Measurements from ENCODE around the gene CCDC57. TPM values are rescaled to one million over a fixed set of nuclear protein-coding genes. Genes with fewer than 3 reads are reported as not detected.

The CCDC57 gene
- total RNA-seq, 2 experiments from 2014 or later, result 49.8 to 54.9 TPM

- Mint-ChIP-seq H3K27ac (no peak overlapping the region), H3K9me3 (no peaks in the 10 kb centered on the region), H3K4me1 (peaks cover 3% of the 10 kb centered on the region), H3K4me3 (no peak overlapping the region), H3K27me3 (no peaks in the 10 kb centered on the region), H3K36me3 (ENCODE audit: low read depth) (peaks cover 10% of the 10 kb centered on the region)
- CTCF ChIA-PET, result no interaction called here
- POLR2A ChIA-PET, result no interaction called here
- DNase-seq, result no peak
Observed at GRCh38 chr17:82164853-82165252, 47.8 kb downstream of the CCDC57 start.

GRCh38 chr17:82161216-82161615 is 51.4 kb downstream of the CCDC57 start:
- H3K9me3 Mint-ChIP-seq, result no peaks in the 10 kb centered on the region
- H3K4me3 Mint-ChIP-seq, result no peak overlapping the region
- ChIA-PET CTCF (interaction anchor here (1.0 to 1.4 kb wide), 2 partner anchors 131 to 206 kb away, joined by 3 to 4 read pairs; no protein-coding TSS in a partner anchor), POLR2A (no interaction called here)
- DNase-seq, result no peak
- no peak overlapping the region for H3K27ac Mint-ChIP-seq
- no peaks in the 10 kb centered on the region for H3K27me3 Mint-ChIP-seq
- H3K36me3 Mint-ChIP-seq (ENCODE audit: low read depth), result peaks cover 5% of the 10 kb centered on the region
- no peaks in the 10 kb centered on the region for H3K4me1 Mint-ChIP-seq

GRCh38 chr17:82160075-82160474 is 52.6 kb downstream of the CCDC57 start:
- POLR2A ChIA-PET, result no interaction called here
- H3K9me3 Mint-ChIP-seq, result no peaks in the 10 kb centered on the region

GRCh38 chr17:82158825-82159224 is 53.8 kb downstream of the CCDC57 start:
- Mint-ChIP-seq H3K36me3 (ENCODE audit: low read depth) (peaks cover 5% of the 10 kb centered on the region), H3K27ac (no peak overlapping the region), H3K4me3 (no peak overlapping the region), H3K9me3 (no peaks in the 10 kb centered on the region), H3K4me1 (peaks cover under 1% of the 10 kb centered on the region), H3K27me3 (no peaks in the 10 kb centered on the region)
- CTCF ChIA-PET, result no interaction called here
- DNase-seq, result no peak
- POLR2A ChIA-PET, result no interaction called here

More at GRCh38 chr17:82160075-82160474, 52.6 kb downstream of the CCDC57 start:
- CTCF ChIA-PET, result no interaction called here
- H3K4me3 Mint-ChIP-seq, result no peak overlapping the region
- H3K27ac Mint-ChIP-seq, result no peak overlapping the region
- DNase-seq, result no peak
- peaks cover 5% of the 10 kb centered on the region for H3K36me3 Mint-ChIP-seq (ENCODE audit: low read depth)
- no peaks in the 10 kb centered on the region for H3K27me3 Mint-ChIP-seq
- H3K4me1 Mint-ChIP-seq, result no peaks in the 10 kb centered on the region

- no peaks in the 10 kb centered on the region for H3K9me3 Mint-ChIP-seq
- H3K4me3 Mint-ChIP-seq, result no peak overlapping the region
- ChIA-PET POLR2A (no interaction called here), CTCF (interaction anchor here (0.6 to 1.1 kb wide), 2 partner anchors 25 to 120 kb away, joined by 3 read pairs; partner anchors contain the start of gene DCXR)
- H3K36me3 Mint-ChIP-seq (ENCODE audit: low read depth), result no peaks in the 10 kb centered on the region
- no peak for DNase-seq
- no peaks in the 10 kb centered on the region for H3K27me3 Mint-ChIP-seq
- peaks cover 4% of the 10 kb centered on the region for H3K4me1 Mint-ChIP-seq
- H3K27ac Mint-ChIP-seq, result no peak overlapping the region
Observed at GRCh38 chr17:82157046-82158035, 55.3 kb downstream of the CCDC57 start.

GRCh38 chr17:82156284-82156925 is 56.2 kb downstream of the CCDC57 start:
- H3K4me1 Mint-ChIP-seq, result peaks cover 4% of the 10 kb centered on the region
- H3K27ac Mint-ChIP-seq, result no peak overlapping the region
- no peaks in the 10 kb centered on the region for H3K36me3 Mint-ChIP-seq (ENCODE audit: low read depth)
- no peaks in the 10 kb centered on the region for H3K9me3 Mint-ChIP-seq
- H3K27me3 Mint-ChIP-seq, result no peaks in the 10 kb centered on the region
- CTCF ChIA-PET, result interaction anchor here (0.6 to 3.1 kb wide), 4 partner anchors 24 to 127 kb away, joined by 3 to 15 read pairs (median 4); partner anchors contain the start of gene DCXR
- POLR2A ChIA-PET, result no interaction called here
- H3K4me3 Mint-ChIP-seq, result no peak overlapping the region
- DNase-seq, result no peak

GRCh38 chr17:82155606-82156005 is 57.0 kb downstream of the CCDC57 start:
- Mint-ChIP-seq H3K4me1 (peaks cover 4% of the 10 kb centered on the region), H3K9me3 (no peaks in the 10 kb centered on the region), H3K36me3 (ENCODE audit: low read depth) (no peaks in the 10 kb centered on the region), H3K4me3 (no peak overlapping the region), H3K27ac (no peak overlapping the region), H3K27me3 (no peaks in the 10 kb centered on the region)
- ChIA-PET CTCF (interaction anchor here (1.0 to 3.1 kb wide), 4 partner anchors 10 to 126 kb away, joined by 3 to 15 read pairs (median 5); partner anchors contain the start of gene DCXR), POLR2A (interaction anchor here (1.0 kb wide), 1 partner anchor 125 kb away, joined by 3 read pairs; no protein-coding TSS in a partner anchor)
- no peak for DNase-seq

- no peak overlapping the region for H3K4me3 Mint-ChIP-seq
- no peaks in the 10 kb centered on the region for H3K36me3 Mint-ChIP-seq (ENCODE audit: low read depth)
- H3K27me3 Mint-ChIP-seq, result no peaks in the 10 kb centered on the region
- ChIA-PET CTCF (interaction anchor here (1.0 to 3.1 kb wide), 5 partner anchors 9 to 195 kb away, joined by 3 to 15 read pairs (median 5); partner anchors contain the start of gene DCXR), POLR2A (interaction anchor here (1.0 to 1.5 kb wide), 2 partner anchors 57 to 125 kb away, joined by 3 to 5 read pairs; partner anchors contain the start of gene FASN)
- peaks cover 4% of the 10 kb centered on the region for H3K4me1 Mint-ChIP-seq
- H3K27ac Mint-ChIP-seq, result no peak overlapping the region
- DNase-seq, result no peak
- H3K9me3 Mint-ChIP-seq, result no peaks in the 10 kb centered on the region
Observed at GRCh38 chr17:82154881-82155331, 57.7 kb downstream of the CCDC57 start.

- Mint-ChIP-seq H3K36me3 (ENCODE audit: low read depth) (no peaks in the 10 kb centered on the region), H3K27me3 (no peaks in the 10 kb centered on the region), H3K4me3 (no peak overlapping the region), H3K9me3 (no peaks in the 10 kb centered on the region), H3K27ac (no peak overlapping the region), H3K4me1 (peaks cover 4% of the 10 kb centered on the region)
- peak; percentile 83 for DNase-seq
- POLR2A ChIA-PET, result interaction anchor here (1.5 kb wide), 1 partner anchor 56 kb away, joined by 5 read pairs; the partner anchor contains the start of gene FASN
- CTCF ChIA-PET, result interaction anchor here (0.6 to 3.1 kb wide), 8 partner anchors 9 to 301 kb away, joined by 3 to 15 read pairs (median 4); partner anchors contain the start of gene DCXR
Observed at GRCh38 chr17:82153745-82154375, 58.8 kb downstream of the CCDC57 start.

- H3K36me3 Mint-ChIP-seq (ENCODE audit: low read depth), result no peaks in the 10 kb centered on the region
- ChIA-PET CTCF (interaction anchor here (3.1 kb wide), 1 partner anchor 123 kb away, joined by 15 read pairs; no protein-coding TSS in a partner anchor), POLR2A (no interaction called here)
- DNase-seq, result no peak
- H3K9me3 Mint-ChIP-seq, result no peaks in the 10 kb centered on the region
- no peak overlapping the region for H3K4me3 Mint-ChIP-seq
- peaks cover 4% of the 10 kb centered on the region for H3K4me1 Mint-ChIP-seq
- H3K27ac Mint-ChIP-seq, result no peak overlapping the region
- H3K27me3 Mint-ChIP-seq, result no peaks in the 10 kb centered on the region
Observed at GRCh38 chr17:82153295-82153691, 59.3 kb downstream of the CCDC57 start.

- Mint-ChIP-seq H3K27me3 (no peaks in the 10 kb centered on the region), H3K27ac (no peak overlapping the region), H3K9me3 (no peaks in the 10 kb centered on the region), H3K36me3 (ENCODE audit: low read depth) (no peaks in the 10 kb centered on the region), H3K4me1 (peaks cover 4% of the 10 kb centered on the region), H3K4me3 (no peak overlapping the region)
- DNase-seq, result no peak
- ChIA-PET CTCF (interaction anchor here (0.8 to 1.7 kb wide), 3 partner anchors 31 to 132 kb away, joined by 4 to 7 read pairs (median 5); no protein-coding TSS in a partner anchor), POLR2A (interaction anchor here (1.2 to 1.4 kb wide), 2 partner anchors 26 to 122 kb away, joined by 3 to 5 read pairs; no protein-coding TSS in a partner anchor)
Observed at GRCh38 chr17:82152556-82153294, 59.9 kb downstream of the CCDC57 start.

- Mint-ChIP-seq H3K27me3 (no peaks in the 10 kb centered on the region), H3K4me1 (peaks cover 4% of the 10 kb centered on the region)
- POLR2A ChIA-PET, result interaction anchor here (1.2 to 1.4 kb wide), 2 partner anchors 26 to 121 kb away, joined by 3 to 5 read pairs; no protein-coding TSS in a partner anchor
Observed at GRCh38 chr17:82152114-82152513, 60.5 kb downstream of the CCDC57 start.

More at GRCh38 chr17:82152114-82152513, 60.5 kb downstream of the CCDC57 start:
- H3K4me3 Mint-ChIP-seq, result no peak overlapping the region
- no peak for DNase-seq
- CTCF ChIA-PET, result interaction anchor here (0.6 to 1.7 kb wide), 4 partner anchors 31 to 131 kb away, joined by 3 to 7 read pairs (median 4); no protein-coding TSS in a partner anchor
- peaks cover 3% of the 10 kb centered on the region for H3K36me3 Mint-ChIP-seq (ENCODE audit: low read depth)
- H3K9me3 Mint-ChIP-seq, result no peaks in the 10 kb centered on the region
- no peak overlapping the region for H3K27ac Mint-ChIP-seq

Data from activated CD4-positive, alpha-beta memory T cell treated with anti-CD3 and anti-CD28 coated beads, Interleukin-2, amount 10 ng/mL, durations not matched to agents 7 days and 5 days (primary cell).